HEK293 (cell line): Measurements from ENCODE around the gene GART.

Experiments used
- BCL11B ChIP-seq: fragments of 450-650 bp; formaldehyde crosslinking; IDR thresholded peaks from 2 replicates; pipeline ENCODE4 v1.5.1; 2016; ENCODE audit warnings: low read depth, missing biosample characterization, missing genetic modification characterization
- INSM2 ChIP-seq: fragments of 450-650 bp; formaldehyde crosslinking; IDR thresholded peaks from 2 replicates; pipeline ENCODE4 v1.5.1; 2016; ENCODE audit warnings: missing biosample characterization, missing genetic modification characterization
- OVOL3 ChIP-seq: fragments of 450-650 bp; formaldehyde crosslinking; IDR thresholded peaks from 2 replicates; pipeline ENCODE4 v1.5.1; 2016; ENCODE audit warnings: missing biosample characterization, missing genetic modification characterization
- PRDM4 ChIP-seq: fragments of 450-650 bp; formaldehyde crosslinking; IDR thresholded peaks from 2 replicates; pipeline ENCODE4 v1.5.1; 2017; ENCODE audit warnings: missing biosample characterization, missing genetic modification characterization
- RBAK ChIP-seq: fragments of 450-650 bp; formaldehyde crosslinking; IDR thresholded peaks from 2 replicates; pipeline ENCODE4 v1.5.1; 2016; ENCODE audit warnings: missing biosample characterization, missing genetic modification characterization
- SCRT2 ChIP-seq: fragments of 450-650 bp; formaldehyde crosslinking; IDR thresholded peaks from 2 replicates; pipeline ENCODE4 v1.5.1; 2016; ENCODE audit warnings: missing biosample characterization, missing genetic modification characterization
- SP2 ChIP-seq: fragments of 450-650 bp; formaldehyde crosslinking; IDR thresholded peaks from 2 replicates; pipeline ENCODE4 v1.5.1; 2016; ENCODE audit warnings: missing biosample characterization, missing genetic modification characterization
- TSHZ1 ChIP-seq: fragments of 450-650 bp; formaldehyde crosslinking; IDR thresholded peaks from 2 replicates; pipeline ENCODE4 v1.5.1; 2016; ENCODE audit warnings: missing biosample characterization, missing genetic modification characterization, borderline replicate concordance
- ZBTB11 ChIP-seq: fragments of 450-650 bp; formaldehyde crosslinking; conservative IDR thresholded peaks from 2 replicates; pipeline ENCODE4 v1.5.1; 2016; ENCODE audit warnings: low read depth, missing biosample characterization, missing genetic modification characterization
- ZBTB26 ChIP-seq: fragments of 450-650 bp; formaldehyde crosslinking; optimal IDR thresholded peaks from 2 replicates; pipeline ENCODE3; 2016; ENCODE audit warnings: missing biosample characterization, mild to moderate bottlenecking, missing genetic modification characterization
- ZBTB6 ChIP-seq: fragments of 450-650 bp; formaldehyde crosslinking; IDR thresholded peaks from 2 replicates; pipeline ENCODE4 v1.5.1; 2017; ENCODE audit warnings: missing biosample characterization, missing genetic modification characterization
- ZFP37 ChIP-seq: fragments of 450-650 bp; formaldehyde crosslinking; IDR thresholded peaks from 2 replicates; pipeline ENCODE4 v1.5.1; 2016; ENCODE audit warnings: missing biosample characterization, missing genetic modification characterization
- ZFP41 ChIP-seq: fragments of 450-650 bp; formaldehyde crosslinking; IDR thresholded peaks from 2 replicates; pipeline ENCODE4 v1.5.1; 2016; ENCODE audit warnings: missing biosample characterization, missing genetic modification characterization, borderline replicate concordance
- ZNF121 ChIP-seq: fragments of 450-650 bp; formaldehyde crosslinking; IDR thresholded peaks from 2 replicates; pipeline ENCODE4 v1.5.1; 2016; ENCODE audit warnings: missing biosample characterization, missing genetic modification characterization
- ZNF138 ChIP-seq: fragments of 450-650 bp; formaldehyde crosslinking; IDR thresholded peaks from 2 replicates; pipeline ENCODE4 v1.5.1; 2016; ENCODE audit warnings: missing biosample characterization, missing genetic modification characterization, borderline replicate concordance
- ZNF211 ChIP-seq: fragments of 450-650 bp; formaldehyde crosslinking; IDR thresholded peaks from 2 replicates; pipeline ENCODE4 v1.5.1; 2016; ENCODE audit warnings: low read depth, missing biosample characterization, missing genetic modification characterization
- ZNF23 ChIP-seq: fragments of 450-650 bp; formaldehyde crosslinking; IDR thresholded peaks from 2 replicates; pipeline ENCODE4 v1.5.1; 2016; ENCODE audit warnings: missing biosample characterization, missing genetic modification characterization, borderline replicate concordance
- ZNF292 ChIP-seq: fragments of 450-650 bp; formaldehyde crosslinking; IDR thresholded peaks from 2 replicates; pipeline ENCODE4 v1.5.1; 2016; ENCODE audit warnings: low read depth, missing biosample characterization, missing genetic modification characterization, borderline replicate concordance
- ZNF521 ChIP-seq: fragments of 450-650 bp; formaldehyde crosslinking; IDR thresholded peaks from 2 replicates; pipeline ENCODE4 v1.5.1; 2017; ENCODE audit warnings: missing biosample characterization, mild to moderate bottlenecking, missing genetic modification characterization
- ZNF621 ChIP-seq: fragments of 450-650 bp; formaldehyde crosslinking; IDR thresholded peaks from 2 replicates; pipeline ENCODE4 v1.5.1; 2017; ENCODE audit warnings: missing biosample characterization, missing genetic modification characterization
- ZNF776 ChIP-seq: fragments of 450-650 bp; formaldehyde crosslinking; IDR thresholded peaks from 2 replicates; pipeline ENCODE4 v1.5.0; 2017; ENCODE audit warnings: missing biosample characterization, missing genetic modification characterization, borderline replicate concordance
- ZNF837 ChIP-seq: fragments of 450-650 bp; formaldehyde crosslinking; IDR thresholded peaks from 2 replicates; pipeline ENCODE4 v1.5.1; 2016; ENCODE audit warnings: missing biosample characterization, missing genetic modification characterization
- ZSCAN16 ChIP-seq: fragments of 450-650 bp; formaldehyde crosslinking; IDR thresholded peaks from 2 replicates; pipeline ENCODE4 v1.5.1; 2016; ENCODE audit warnings: missing biosample characterization, missing genetic modification characterization
- ZSCAN18 ChIP-seq: fragments of 450-650 bp; formaldehyde crosslinking; IDR thresholded peaks from 2 replicates; pipeline ENCODE4 v1.5.1; 2016; ENCODE audit warnings: missing biosample characterization, missing genetic modification characterization

Gene GART

GRCh38 chr21:33491373-33492102, 50.4 kb downstream of the GART start, which contains the start of gene DNAJC28 (continued):
- TF ChIP-seq ZFP41 (no peak), ZSCAN18 (no peak), ZNF211 (no peak), INSM2 (tag by site-specific recombination) (no peak), ZNF521 (tag by site-specific recombination) (no peak), ZNF621 (tag by site-specific recombination) (no peak), ZBTB6 (tag by site-specific recombination) (no peak), ZBTB26 (peak; percentile 62), TSHZ1 (tag by site-specific recombination) (0 out of 2 replicates have a peak, but pooled peaks have one; percentile 2), ZNF138 (tag by site-specific recombination) (no peak), PRDM4 (tag by site-specific recombination) (no peak), ZSCAN16 (tag by site-specific recombination) (no peak), BCL11B (no peak), SCRT2 (tag by site-specific recombination) (no peak), ZNF776 (tag by site-specific recombination) (no peak), ZNF23 (tag by site-specific recombination) (no peak), RBAK (tag by site-specific recombination) (no peak), ZFP37 (no peak), ZNF121 (no peak), ZBTB11 (tag by site-specific recombination) (peak; percentile 85), ZNF837 (no peak), OVOL3 (no peak), ZNF292 (tag by site-specific recombination) (no peak), SP2 (peak; percentile 96; the same call in 1 of the 2 replicates)
